NOMO-1 treated with dmso at 0.1 percent for 144 hours (cell line): ENCODE measurements around the gene EHMT1.
A peak's percentile ranks its signal among the peaks of the same experiment; 100 is the strongest.
"Not testable (repeated sequence)": the region's sequence is repeated elsewhere in the genome, so short reads cannot be mapped to it uniquely, and the experiment has no call there.

Experiments
- DNase-seq: peaks from one replicate; lab custom pipeline; 2025; ENCODE audit not compliant: unreplicated experiment; lab: John Stamatoyannopoulos, UW

Gene EHMT1

DNA sequence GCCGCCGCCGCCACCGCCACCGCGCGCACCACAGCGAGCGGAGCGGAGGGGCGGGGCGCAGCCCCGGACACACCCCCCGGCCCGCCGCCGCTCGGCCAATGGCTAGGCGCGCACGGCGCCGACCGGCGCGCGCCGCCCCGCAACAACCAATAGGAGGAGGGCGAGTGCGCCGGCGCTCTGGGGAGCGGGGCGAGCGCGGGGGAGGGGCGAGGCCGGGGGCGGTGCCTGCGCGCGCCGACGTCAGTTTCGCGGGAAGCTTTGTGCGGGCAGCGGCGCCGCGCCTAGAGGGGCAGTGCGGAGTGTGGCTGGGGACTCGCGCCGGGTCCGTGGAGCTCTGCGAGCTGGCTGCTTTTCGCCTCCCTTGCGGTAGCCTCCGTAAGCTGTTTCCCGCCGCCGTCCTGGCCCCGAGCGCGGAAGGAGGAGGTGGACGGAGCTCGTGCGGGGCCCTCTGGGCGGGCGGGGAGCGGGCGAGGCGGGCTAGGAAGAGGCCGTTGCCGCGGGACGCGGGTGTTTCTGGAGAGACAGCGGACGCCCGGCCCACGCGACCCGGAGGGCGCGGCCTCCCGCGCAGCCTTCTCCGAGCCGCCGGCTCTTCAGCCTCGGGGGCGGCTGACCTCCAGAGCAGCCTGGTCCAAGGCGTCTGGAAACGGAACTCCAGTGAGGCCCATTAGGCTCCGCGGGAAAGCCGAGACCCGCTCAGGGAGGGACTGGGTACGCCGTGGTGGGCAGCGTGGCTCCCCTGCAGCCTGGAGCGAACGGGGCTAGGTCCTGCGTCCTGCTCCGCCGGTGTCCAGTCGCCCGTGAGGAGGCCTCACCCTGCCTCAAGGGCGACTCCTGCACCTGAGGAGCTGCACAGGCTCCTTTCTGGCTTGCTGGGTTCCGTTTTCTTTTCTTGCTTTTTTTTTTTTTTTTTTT lies 28.1 kb upstream of the EHMT1 start, which contains the start of gene ZMYND19:
TSS of gene ZMYND19 (minus strand) at position 44 of the 915 bp plus-strand sequence. CDS start 249 bp downstream, outside the sequence.
- peak; percentile 93 for DNase-seq

DNA sequence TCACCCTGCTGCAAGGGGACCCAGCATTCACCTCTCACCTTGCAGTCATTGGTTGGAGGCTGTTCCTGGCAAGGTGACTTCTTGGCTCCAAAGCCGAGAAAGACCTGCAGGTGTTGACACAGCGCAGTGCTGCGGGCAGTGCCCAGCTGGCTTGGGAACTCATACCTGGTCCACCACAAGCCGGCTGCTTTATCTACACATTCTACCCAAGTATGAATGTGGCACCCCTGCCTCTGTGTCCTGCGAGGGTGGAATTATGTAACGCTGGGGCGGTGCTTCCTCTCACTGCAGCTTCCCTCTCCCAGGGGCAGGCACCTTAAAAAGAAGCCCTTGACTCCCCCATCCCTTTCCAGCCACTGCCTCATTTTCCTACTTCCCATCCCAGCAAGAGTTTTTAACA lies 26.0 kb upstream of the EHMT1 start:
- DNase-seq, result no peak

DNA sequence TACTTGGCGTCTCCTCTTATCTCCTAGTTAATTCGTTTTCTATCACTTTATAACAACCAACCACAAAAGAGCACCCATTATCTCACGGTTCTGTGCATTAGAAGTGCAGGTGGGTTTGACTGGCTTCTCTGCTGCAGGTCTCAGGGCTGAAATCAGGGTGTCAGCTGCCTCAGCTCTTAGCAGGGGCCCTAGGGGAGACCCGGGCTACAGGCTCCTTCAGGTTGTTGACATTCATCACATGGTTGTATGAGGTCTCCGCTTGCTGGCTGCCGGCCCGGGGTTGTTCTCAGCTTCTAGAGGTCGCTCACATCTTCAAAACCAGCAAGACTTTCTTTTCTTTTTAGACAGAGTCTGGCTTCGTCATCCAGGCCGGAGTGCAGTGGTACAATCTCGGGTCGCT lies 25.6 kb upstream of the EHMT1 start:
- no peak for DNase-seq

DNA sequence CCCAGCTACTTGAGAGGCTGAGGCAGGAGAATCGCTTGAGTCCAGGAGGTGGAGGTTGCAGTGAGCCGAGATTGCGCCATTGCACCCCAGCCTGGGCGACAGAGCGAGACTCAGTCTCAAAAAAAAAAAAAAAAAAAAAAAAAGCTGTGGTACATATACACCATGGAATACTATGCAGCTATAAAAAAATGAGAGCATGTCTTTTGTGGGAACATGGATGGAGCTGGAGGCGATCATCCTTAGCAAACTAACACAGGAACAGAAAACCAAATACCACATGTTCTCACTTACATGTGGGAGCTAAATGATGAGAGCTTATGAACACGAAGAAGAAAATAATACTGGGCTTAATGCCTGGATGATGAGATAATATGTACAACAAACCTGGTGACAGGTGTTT lies 22.2 kb upstream of the EHMT1 start:
- not testable (repeated sequence) for DNase-seq

DNA sequence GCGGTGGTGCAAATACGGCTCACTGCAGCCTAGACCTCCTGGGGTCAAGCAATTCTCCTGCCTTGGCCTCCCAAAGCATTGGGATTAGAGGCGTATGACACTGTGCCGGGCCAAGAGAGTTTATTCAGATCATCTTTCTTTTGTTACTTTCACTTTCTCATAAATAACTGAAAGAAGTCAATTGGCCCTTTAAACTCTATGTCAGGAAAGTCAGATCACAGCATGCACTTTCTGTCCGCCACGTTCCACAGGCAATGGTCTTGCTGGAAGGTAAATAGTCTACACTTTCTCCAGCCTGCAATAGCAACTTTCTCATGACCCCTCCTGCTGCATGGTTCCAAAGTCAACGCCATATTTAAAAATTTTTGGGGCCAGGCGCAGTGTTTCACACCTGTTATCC lies 19.9 kb upstream of the EHMT1 start:
- no peak for DNase-seq

DNA sequence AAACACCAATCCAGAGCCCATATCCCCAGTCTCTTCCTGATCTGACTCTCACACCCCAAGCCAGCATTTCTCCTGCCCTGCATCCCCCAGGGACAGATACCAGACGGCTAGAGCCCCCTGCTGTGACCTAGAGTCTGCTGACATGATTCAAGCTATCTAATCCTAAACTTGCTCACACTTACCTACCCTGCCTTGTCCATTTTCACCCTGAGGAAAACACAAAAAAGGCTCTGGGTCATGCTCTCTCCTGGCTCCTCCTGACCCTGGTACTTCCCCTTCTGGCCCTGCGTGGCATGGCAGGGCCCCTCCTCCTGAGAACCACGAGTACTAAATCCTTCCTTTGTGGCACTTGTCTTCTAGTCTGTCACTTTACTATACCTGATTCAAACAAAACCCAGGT lies 16.1 kb upstream of the EHMT1 start:
- DNase-seq, result peak; percentile 79

DNA sequence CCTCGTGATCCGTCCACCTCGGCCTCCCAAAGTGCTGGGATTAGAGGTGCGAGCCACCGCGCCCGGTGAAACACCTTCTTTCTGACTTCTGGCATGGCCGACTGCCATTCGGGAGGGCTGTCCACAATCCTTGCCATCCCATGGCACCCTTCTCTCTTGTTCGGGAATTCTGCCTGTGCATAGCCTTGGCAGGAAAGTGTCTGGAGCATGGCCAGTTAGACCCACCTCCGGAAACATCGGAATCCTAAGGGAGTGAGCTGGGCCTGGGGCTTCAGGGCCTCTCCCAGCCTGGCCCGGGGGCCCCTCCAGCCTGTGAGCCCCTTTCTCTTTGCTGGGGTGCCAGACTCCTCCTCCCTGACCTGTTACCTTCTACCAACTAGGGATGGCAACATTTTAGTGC lies 14.9 kb upstream of the EHMT1 start:
- no peak for DNase-seq

DNA sequence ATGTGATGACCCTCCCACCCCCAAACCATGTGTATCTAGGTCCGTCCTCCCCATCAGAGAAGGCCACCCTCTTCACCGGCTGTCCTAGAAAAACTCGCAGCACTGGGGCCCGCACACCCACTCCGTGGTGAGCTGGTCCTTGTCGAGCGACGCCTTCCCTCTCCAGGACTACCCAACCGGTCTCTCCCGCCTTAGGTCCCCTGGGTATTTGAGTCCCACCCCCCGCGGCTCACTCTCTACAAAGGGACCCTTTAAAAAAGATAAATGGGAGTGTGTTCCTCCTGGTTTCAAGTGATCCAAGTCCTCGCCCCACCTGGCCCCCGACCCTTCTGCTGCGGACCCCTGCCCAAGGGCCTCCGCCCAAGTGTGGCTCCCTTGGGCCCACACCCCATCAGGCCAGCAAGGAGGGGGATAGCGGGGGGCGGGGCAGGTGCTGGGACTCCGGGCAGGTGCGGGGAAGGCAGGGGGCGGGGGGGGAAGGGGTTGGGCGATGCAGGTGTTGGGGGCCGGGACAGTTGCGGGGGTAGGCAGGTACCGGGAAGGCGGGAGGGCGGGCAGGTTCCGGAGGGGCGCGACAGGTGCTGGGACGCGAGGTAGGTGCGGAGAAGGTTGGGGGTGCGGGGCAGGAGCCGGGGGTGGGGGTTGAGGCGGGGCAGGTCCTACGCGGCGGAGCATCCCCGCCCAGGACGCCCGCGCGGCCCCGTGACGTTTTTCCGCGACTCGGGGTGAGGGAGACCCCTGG lies 14.3 kb upstream of the EHMT1 start:
- DNase-seq, result no peak

DNA sequence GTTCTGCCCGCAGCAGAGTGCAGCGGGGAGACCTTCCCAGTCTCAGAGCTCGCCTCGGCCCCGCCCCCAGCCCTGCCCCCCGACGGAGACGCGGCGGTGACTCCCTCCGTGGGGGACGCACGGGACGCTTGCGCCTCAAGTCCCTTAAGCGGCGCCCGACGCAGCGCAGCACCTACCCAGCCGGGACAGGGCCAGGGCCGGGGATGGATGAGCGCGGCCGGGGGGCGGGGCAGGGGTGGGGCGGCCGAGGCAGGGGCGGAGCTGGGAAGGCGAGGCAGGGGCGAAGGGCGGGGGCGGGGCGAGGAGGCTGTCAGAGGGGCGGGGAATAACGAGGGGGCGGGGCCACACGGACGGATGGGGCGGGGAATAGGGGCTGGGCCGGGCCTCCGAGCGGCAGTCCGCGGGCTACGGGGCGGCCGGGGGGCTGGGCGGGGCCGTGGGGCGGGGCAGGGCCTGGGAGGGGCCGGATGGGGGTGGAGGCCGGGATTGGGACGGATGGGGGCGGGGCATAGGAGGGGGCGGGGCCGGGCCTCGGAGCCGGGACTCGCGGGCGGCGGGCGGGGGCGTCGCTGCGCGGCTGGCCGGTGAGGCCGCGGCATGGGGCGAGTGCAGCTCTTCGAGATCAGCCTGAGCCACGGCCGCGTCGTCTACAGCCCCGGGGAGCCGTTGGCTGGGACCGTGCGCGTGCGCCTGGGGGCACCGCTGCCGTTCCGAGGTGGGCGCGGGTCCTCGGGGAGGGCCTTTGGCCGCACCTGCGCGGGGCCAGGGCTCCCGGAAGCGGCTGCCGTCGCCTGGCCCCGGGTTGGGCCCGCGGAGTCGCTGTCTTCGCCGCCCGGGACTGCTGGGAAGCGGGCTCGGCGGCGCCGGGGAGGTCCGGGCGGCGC lies 13.4 kb upstream of the EHMT1 start, which contains the start of gene ARRDC1:
TSS of gene ARRDC1 (plus strand) at position 566 of the 884 bp plus-strand sequence. CDS start at position 598, 32 bp downstream.
- peak; percentile 96 for DNase-seq

DNA sequence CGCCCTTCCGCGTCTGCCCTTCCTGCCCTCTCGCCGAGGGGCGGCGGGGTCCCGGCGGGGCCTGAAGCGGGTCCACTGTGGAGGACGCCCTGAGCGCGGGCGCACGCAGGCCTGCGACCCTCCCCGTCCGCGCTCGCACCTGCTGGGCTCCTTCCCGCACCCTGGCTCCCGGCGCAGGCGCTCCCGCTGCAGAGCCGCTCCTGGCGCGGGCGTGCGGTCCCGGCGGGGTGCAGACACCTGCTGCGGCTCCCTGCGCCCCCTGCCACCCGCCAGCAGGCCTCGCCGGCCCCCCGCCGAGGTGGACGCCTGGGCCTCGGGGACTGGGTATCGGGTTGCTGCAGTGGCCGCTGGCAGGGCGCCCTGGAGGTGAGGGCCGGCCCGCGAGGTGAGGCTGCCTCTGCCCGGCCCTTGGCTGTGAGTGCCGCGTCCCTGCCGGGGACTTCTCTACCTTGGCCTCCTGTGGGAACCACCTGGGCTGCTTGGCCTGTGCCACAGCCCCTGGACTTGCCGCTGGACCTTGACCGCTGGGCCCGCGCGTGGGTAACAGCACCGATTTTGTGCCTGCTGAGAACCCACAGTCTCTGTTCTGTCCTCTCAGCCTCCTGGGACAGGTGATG lies 12.7 kb upstream of the EHMT1 start:
- no peak for DNase-seq

DNA sequence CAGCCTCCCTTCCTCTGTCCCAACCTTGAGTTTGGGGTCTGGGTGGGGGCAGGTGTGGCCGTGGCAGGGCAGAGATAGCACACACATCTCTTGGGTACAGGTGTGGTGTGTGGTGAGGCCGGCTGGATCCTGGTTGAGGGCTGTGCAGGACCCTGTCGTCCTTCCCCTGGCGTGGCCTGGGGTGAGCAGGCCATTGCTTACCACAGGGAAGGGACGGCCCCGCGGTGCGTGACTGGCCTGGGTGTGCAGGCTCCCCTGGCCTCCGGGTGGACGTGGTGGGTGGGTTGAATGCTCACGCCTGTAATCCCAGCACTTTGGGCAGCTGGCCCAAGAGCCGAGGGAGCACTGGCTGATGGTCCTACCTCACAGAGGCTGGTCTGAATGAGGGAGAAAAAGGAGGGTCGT lies 12.1 kb upstream of the EHMT1 start:
- no peak for DNase-seq

DNA sequence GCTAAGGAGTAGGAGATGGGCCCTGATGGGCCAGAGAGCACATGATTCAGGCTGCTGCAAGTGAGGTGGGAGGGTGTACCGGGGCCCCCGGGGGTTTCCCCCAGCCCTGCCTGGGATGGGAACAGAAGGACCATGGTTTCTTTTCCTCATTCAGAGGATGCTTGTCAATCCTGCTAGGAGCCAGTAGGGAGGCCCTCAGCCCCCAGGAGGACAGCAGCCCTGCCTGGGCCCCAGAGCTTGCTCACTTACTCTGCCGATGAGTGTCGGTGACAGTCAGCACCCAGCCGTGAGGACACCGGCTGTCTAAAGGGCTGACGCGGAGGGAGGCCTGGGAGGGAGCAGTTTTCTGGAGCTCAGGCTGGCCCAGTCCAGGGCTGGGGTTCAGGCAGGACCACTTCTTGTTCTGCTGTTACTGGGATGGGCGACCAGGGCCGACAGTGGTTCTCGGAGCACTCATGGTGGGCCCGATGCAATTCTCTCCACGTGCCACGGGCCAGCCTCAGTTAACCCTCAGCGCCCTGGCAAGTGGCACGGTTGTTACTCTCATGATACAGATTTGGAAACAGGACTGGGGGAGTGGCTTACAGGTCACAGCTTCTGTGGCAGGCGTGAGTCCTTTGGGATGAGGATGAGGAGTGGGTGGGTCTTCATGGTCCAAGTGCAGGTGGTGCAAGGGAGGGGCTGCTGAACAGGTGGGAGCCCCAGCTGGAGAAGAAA lies 11.5 kb upstream of the EHMT1 start:
- DNase-seq, result no peak

DNA sequence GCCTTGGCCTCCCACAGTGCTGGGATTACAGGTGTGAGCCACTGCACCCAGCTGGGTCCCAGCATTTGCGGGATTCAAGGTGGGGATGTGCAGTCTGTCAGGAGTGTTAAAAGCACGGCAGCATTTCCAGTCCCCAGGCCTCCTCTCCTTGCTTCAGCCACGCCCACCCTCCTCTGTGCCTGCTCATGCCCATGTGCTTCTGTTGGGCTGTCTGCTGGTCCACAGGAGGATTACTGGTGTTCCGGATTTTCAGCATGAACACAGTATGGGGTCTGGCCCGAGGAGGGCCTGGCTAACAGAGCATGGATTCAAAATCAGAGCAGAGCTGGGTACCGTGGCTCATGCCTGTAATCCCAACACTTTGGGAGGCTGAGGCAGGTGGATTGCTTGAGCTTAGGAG lies 7.9 kb upstream of the EHMT1 start:
- DNase-seq, result no peak

DNA sequence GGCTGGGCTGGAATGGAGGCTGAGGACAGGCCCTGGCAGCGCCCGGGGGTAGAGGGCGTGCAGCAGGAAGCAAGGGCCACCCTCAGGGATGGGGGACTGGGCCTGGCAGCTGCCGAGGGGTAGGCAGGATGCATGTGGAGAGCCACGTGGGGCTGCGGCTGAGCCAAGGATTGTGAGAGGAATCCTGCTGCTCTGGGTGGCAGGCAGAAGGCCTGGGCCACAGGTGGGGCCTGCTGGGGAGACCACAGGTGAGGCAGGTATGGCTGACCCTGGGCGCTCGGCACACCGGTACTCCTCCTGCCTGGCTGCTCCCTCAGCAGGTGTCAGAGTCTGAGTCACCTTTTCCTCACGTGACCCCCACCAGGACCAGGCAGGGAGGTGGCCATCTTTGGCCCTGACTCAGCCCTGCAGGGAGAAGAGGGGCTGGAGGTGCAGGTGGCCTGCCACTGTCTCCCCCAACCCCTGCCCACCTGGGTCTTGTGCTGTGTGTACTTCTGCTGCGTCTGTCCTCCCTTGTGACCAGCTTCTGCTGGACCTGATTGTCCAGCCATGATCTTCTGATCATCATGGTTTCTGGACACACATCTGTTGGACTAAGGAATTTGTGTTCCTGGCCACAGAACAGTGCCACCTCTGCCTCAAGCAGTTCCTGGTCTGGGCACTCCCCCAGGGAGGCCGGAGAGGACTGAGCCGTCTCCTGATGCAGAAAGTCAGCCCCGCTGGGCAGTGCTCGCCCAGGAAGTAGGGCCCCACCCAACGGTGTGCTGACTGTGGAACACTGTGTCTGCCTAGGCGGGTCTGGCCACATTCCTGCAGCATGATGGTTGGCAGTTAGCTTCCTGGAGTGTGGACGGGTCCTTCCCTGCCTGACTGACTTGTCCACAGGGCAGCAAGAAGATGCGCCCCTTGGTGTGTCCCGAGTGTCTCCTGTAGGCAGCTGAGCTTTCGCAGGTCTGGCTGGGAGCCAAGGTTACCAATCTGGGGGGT lies 6.9 kb upstream of the EHMT1 start:
- no peak for DNase-seq

DNA sequence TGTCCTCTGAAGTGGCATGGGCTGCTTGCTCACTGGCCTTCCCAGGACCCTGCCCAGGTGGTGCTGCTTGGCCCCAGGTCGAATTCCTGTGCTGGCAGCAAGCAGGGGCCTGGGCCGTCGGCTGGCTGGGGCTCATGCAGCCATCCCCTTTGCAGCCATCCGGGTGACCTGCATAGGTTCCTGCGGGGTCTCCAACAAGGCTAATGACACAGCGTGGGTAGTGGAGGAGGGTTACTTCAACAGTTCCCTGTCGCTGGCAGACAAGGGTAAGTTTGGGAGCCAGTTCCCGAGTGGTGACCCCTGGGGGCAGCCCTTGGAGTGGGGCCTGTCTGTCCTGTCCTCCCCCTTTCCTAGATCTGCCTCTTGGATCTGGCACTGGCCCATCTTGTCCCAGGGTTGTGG lies 6.1 kb upstream of the EHMT1 start:
- no peak for DNase-seq

DNA sequence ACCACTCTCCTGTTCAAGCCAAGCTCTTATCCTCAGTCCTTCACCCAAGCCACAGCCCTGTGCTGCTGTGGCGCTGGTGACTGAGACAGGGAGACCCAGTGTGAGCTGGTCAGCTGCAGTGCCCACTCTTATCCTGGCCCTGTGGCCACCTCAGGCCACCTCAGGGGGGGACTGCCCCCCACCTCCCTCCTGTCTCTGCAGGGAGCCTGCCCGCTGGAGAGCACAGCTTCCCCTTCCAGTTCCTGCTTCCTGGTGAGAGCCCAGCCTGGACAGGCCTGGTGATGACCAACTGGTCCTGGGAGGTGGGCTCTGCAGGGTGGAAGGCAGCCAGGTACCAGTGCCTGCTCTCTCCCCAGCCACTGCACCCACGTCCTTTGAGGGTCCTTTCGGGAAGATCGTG lies 5.5 kb upstream of the EHMT1 start:
- DNase-seq, result no peak

DNA sequence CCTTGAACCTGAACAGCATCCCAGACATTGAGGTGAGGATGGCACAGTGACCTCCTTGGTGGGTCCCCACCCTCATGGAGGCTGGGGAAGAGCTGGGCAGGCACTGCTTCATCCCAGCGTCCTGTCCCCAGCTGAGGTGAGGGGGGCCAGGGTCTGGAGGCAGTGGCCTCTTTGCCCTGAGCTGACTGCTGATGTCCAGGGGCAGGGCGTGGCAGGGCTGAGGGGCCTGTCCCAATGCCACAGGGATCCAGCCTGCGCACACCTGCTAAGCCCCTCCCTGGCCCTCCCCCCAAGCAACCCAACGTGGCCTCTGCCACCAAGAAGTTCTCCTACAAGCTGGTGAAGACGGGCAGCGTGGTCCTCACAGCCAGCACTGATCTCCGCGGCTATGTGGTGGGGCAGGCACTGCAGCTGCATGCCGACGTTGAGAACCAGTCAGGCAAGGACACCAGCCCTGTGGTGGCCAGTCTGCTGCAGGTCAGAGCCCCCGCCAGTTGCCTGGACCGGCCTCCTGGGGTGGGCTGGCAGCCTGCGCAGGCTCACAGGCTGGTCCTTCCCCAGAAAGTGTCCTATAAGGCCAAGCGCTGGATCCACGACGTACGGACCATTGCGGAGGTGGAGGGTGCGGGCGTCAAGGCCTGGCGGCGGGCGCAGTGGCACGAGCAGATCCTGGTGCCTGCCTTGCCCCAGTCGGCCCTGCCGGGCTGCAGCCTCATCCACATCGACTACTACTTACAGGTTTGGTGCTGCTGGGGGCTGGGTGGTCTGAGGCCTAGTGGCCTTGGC lies 4.9 kb upstream of the EHMT1 start:
- no peak for DNase-seq
